Measurements from ENCODE around the gene CYP4F11. TPM values are rescaled to one million over a fixed set of nuclear protein-coding genes. Genes with fewer than 3 reads are reported as not detected.
"Not testable (repeated sequence)": the region's sequence is repeated elsewhere in the genome, so short reads cannot be mapped to it uniquely, and the experiment has no call there.

CYP4F11 gene
- total RNA-seq, 4 donors from 2014 or later: 0.12 to 1.4 (median 0.66) TPM

DNA sequence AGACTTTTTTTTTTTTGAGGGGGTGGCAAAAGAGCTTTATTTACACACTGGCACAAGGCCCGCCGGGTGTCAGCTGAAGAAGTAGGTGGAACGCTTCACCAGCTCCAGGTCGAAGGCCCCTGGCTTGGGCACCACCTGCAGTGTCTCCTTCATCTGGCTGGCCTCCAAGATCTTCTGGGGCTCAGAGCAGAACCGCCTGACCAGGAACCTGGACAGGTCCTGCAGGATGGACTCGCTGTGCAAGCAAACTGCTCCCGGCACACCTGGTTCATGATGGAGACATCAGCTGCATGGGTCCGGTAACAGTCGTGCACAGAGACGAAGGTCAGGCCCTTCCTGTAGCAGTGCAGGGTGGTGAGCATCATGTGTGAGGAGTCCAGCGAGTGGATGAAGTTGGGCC lies 32.1 kb downstream of the CYP4F11 start:
- DNase-seq (ENCODE audit: low spot score in 2 of 2): no peak
- intact Hi-C loops (cut with DNase I; ENCODE audit: low total_unique reads): no loop called here
- H3K4me3 ChIP-seq (ENCODE audit: low read depth, poor library complexity, severe bottlenecking): no peak overlapping the region
- TF ChIP-seq POLR2A (IDR thresholded peaks at IDR 0.05): no peak
- no peak for TF ChIP-seq CTCF (IDR thresholded peaks at IDR 0.05)
- WGBS, 2 donors: 82 to 87% methylated on average over 11 of the region's 11 CpGs

GRCh38 chr19:15900504-15900903 lies 33.8 kb downstream of the CYP4F11 start:
- TF ChIP-seq CTCF (IDR thresholded peaks at IDR 0.05) (no peak), POLR2A (IDR thresholded peaks at IDR 0.05) (no peak)
- DNase-seq (ENCODE audit: low spot score in 2 of 2): no peak
- intact Hi-C loops (cut with DNase I; ENCODE audit: low total_unique reads): no loop called here
- WGBS, 2 donors: 73 to 75% methylated on average over 11 of the region's 11 CpGs
- H3K4me3 ChIP-seq (ENCODE audit: low read depth, poor library complexity, severe bottlenecking): no peak overlapping the region

- DNase-seq (ENCODE audit: low spot score in 2 of 2); intact Hi-C loops (cut with DNase I; ENCODE audit: low total_unique reads); H3K4me3 ChIP-seq (ENCODE audit: low read depth, poor library complexity, severe bottlenecking): not testable (repeated sequence)
- WGBS, 2 donors: 8 to 11% methylated on average over 9 to 15 of the region's 15 CpGs
These were observed 34.3 kb downstream of the CYP4F11 start for GRCh38 chr19:15900032-15900431.

DNA sequence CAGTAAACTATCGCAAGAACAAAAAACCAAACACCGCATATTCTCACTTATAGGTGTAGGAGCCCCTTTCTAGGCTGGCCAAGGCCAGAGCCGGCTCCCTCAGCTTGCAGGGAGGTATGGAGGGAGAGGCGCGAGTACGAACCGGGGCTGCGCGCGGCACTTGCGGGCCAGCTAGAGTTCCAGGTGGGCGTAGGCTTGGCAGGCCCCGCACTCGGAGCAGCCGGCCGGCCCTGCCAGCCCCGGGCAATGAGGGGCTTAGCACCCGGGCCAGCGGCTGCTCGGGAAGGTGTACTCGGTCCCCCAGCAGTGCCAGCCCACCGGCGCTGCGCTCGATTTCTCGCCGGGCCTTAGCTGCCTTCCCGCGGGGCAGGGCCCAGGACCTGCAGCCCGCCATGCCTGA lies 34.8 kb downstream of the CYP4F11 start:
- DNase-seq (ENCODE audit: low spot score in 2 of 2); H3K4me3 ChIP-seq (ENCODE audit: low read depth, poor library complexity, severe bottlenecking); intact Hi-C loops (cut with DNase I; ENCODE audit: low total_unique reads): not testable (repeated sequence)
- 12 to 20% methylated on average over 15 to 24 of the region's 30 CpGs for WGBS, 2 donors

- 74 to 75% methylated on average over 3 of the region's 3 CpGs for whole genome bisulfite sequencing, 2 donors
- no peak for TF ChIP-seq CTCF (IDR thresholded peaks at IDR 0.05)
- TF ChIP-seq POLR2A (IDR thresholded peaks at IDR 0.05): no peak
- no peak within 1 kb of the TSS for H3K4me3 ChIP-seq (ENCODE audit: low read depth, poor library complexity, severe bottlenecking)
- intact Hi-C loops (cut with DNase I; ENCODE audit: low total_unique reads): no loop called here
- DNase-seq (ENCODE audit: low spot score in 2 of 2): no peak
These were observed 36.5 kb downstream of the CYP4F11 start, which contains the start of gene CYP4F2 for GRCh38 chr19:15897738-15898276. Gene CYP4F2 (minus strand): TSS chr19:15898074. CDS start chr19:15897611, 463 bp downstream.

GRCh38 chr19:15897026-15897737 lies 37.1 kb downstream of the CYP4F11 start:
- intact Hi-C loops (cut with DNase I; ENCODE audit: low total_unique reads): no loop called here
- H3K4me3 ChIP-seq (ENCODE audit: low read depth, poor library complexity, severe bottlenecking): no peak overlapping the region
- TF ChIP-seq CTCF (IDR thresholded peaks at IDR 0.05) (no peak), POLR2A (IDR thresholded peaks at IDR 0.05) (no peak)
- no peak for DNase-seq (ENCODE audit: low spot score in 2 of 2)
- 87 to 89% methylated on average over 16 of the region's 16 CpGs for WGBS, 2 donors

Measured in lower leg skin (tissue), 4 donors.